ENCODE results near the gene ARHGAP32.

DNA sequence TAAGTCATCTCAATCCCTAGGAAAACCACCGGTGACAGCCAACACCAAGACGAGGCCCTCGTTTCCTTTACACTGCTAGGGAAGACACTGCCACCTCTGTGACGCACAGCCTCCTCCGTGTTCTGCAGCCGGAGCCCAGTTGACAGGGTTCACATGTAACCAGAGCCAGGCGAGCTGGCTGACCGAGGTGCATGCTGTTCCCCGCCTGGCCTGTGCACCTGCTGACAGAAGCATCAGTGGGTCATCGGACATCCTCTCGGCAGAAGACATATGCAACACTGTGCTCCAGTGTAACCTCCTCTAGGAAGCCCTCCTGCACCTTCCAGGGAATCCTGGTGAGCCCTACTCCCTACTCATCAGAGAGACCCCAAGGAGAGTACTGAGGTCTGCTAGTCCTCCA, 135.2 kb downstream of the ARHGAP32 start:
- TF ChIP-seq, protein P1, sequence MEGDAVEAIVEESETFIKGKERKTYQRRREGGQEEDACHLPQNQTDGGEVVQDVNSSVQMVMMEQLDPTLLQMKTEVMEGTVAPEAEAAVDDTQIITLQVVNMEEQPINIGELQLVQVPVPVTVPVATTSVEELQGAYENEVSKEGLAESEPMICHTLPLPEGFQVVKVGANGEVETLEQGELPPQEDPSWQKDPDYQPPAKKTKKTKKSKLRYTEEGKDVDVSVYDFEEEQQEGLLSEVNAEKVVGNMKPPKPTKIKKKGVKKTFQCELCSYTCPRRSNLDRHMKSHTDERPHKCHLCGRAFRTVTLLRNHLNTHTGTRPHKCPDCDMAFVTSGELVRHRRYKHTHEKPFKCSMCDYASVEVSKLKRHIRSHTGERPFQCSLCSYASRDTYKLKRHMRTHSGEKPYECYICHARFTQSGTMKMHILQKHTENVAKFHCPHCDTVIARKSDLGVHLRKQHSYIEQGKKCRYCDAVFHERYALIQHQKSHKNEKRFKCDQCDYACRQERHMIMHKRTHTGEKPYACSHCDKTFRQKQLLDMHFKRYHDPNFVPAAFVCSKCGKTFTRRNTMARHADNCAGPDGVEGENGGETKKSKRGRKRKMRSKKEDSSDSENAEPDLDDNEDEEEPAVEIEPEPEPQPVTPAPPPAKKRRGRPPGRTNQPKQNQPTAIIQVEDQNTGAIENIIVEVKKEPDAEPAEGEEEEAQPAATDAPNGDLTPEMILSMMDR (IDR thresholded peaks at IDR 0.05), result no peak
- TF ChIP-seq POLR2A (IDR thresholded peaks at IDR 0.05), result no peak

All from heart left ventricle (tissue), 13 donors.